ENCODE measurements around the gene CACNG5.

Gene CACNG5

DNA sequence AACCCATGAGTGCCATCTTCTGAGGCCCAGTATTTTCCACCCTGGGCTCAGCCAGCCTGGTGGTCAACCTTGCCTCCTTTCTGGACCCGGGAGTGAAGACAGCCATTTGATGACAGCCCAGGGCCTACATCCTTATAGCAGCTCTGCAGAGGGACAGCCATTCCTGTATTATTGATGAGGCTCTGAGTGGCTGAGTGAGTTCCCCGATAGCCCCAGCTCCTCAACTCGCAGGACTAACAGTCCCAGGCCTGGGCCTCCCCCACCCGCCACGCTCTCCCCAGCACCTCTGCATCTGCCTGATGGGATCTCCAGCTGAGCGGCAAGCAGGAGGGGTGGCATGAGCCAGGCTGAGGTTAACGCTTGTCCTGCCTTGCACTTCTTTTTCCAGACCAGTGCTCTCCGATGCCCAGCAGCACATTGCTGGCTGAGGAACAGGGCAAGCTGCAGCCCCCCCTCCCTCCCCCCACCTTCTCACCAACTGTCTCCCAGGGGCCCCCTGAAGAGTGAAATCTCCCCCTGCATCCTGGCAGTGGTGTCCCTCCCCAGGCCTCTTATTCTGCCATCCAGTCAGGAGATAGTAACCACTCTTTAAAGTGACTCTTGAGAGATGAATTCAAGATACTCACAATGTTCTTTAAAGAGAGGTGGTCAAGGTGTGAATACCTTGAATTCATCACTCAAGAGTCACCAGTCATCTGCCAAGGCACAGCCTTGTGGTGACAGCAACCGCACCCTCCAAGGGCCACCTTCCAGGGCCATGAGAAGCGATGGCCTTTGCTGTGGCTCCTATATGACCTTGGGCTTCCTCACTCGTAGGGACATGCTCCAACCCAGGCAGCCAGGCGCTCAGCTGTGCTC, 23.5 kb downstream of the CACNG5 start:
- H3K4me3 ChIP-seq = no peak overlapping the region
- no peaks in the 10 kb centered on the region for H3K27me3 ChIP-seq
- no peak overlapping the region for H3K27ac ChIP-seq
- H3K9ac ChIP-seq = no peak overlapping the region
- H3K36me3 ChIP-seq = no peaks in the 10 kb centered on the region
- H4K20me1 ChIP-seq = no peaks in the 10 kb centered on the region
- no peak for TF ChIP-seq Cebpa-rat (IDR thresholded peaks at IDR 0.05)
- H3K4me2 ChIP-seq = no peak overlapping the region
- H3K4me1 ChIP-seq = no peaks in the 10 kb centered on the region
- peaks cover 16% of the 10 kb centered on the region for H3K9me3 ChIP-seq

DNA sequence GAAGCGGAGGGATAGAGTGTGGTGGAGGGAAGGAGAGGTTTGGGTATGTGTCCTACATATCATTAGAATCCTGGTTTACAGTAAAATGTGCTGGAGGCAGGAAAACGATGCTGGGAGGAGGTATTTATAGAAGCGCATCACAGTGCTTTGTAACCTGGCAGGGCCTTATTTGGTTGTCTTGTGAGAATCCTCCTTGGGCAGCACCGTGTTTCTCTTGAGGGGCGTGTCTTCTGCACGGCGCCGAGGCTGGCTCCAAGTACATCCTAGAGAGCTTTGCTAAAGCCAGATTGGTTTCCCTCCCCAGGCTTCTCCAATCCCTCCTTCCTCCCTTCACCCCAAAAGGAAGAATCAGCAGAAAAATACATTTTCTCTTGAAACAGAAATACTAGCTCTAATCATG, 24.4 kb downstream of the CACNG5 start:
- TF ChIP-seq Cebpa-rat (IDR thresholded peaks at IDR 0.05) = no peak
- no peaks in the 10 kb centered on the region for H3K27me3 ChIP-seq

DNA sequence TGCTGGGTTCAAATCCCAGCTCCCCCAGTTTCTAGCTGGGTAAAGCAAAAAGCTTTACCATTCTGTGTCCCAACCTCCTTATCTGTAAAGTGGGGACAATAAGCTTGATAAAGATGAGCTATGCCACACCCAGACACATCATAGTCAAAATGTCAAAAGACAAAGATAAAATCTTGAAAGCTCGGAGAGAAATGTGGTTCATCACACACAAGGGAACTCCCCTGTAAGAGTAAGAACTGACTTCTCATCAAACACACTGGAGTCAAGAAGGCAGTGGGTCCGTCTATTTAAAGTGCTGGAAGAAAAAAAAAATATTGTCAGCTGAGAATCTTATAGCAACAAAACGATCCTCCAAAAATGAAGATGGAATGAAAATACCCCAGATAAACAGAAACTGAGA, 25.3 kb downstream of the CACNG5 start:
- H4K20me1 ChIP-seq = no peaks in the 10 kb centered on the region
- H3K4me2 ChIP-seq = no peak overlapping the region
- no peaks in the 10 kb centered on the region for H3K36me3 ChIP-seq
- no peak overlapping the region for H3K9ac ChIP-seq
- no peaks in the 10 kb centered on the region for H3K4me1 ChIP-seq
- H3K27me3 ChIP-seq = no peaks in the 10 kb centered on the region
- H3K4me3 ChIP-seq = no peak overlapping the region
- no peak for TF ChIP-seq Cebpa-rat (IDR thresholded peaks at IDR 0.05)
- peaks cover 10% of the 10 kb centered on the region for H3K9me3 ChIP-seq
- H3K27ac ChIP-seq = no peak overlapping the region

More for the DNA sequence above, 24.4 kb downstream of the CACNG5 start:
- Histone ChIP-seq H3K9ac (no peak overlapping the region), H3K9me3 (peaks cover 18% of the 10 kb centered on the region), H4K20me1 (no peaks in the 10 kb centered on the region), H3K27ac (no peak overlapping the region), H3K4me2 (no peak overlapping the region), H3K4me3 (no peak overlapping the region), H3K36me3 (no peaks in the 10 kb centered on the region), H3K4me1 (no peaks in the 10 kb centered on the region)

DNA sequence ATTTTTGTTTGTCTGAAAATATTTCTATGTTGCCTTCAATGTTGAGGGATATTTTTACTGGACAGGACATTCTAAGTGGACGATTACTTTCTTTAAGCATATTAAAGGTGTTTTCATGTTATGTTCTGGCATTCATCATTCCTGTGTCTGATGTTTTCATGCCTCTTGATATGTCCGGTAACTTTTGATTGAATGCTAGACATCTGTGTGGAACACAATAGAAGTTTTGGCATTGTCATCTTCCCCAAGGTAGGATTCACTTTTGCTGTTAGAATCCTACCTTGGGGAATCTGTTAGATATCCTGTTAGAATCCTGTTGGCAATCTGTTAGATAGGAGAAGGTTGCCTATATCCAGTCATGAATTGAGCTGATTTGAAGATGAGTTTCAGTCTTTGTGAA, 28.9 kb downstream of the CACNG5 start:
- no peak for TF ChIP-seq Cebpa-rat (IDR thresholded peaks at IDR 0.05)
- Histone ChIP-seq H3K4me2 (no peak overlapping the region), H3K9me3 (peaks cover 17% of the 10 kb centered on the region), H3K4me1 (no peaks in the 10 kb centered on the region), H3K9ac (no peak overlapping the region), H3K27me3 (no peaks in the 10 kb centered on the region), H3K27ac (no peak overlapping the region), H3K4me3 (no peak overlapping the region), H4K20me1 (no peaks in the 10 kb centered on the region), H3K36me3 (no peaks in the 10 kb centered on the region)

DNA sequence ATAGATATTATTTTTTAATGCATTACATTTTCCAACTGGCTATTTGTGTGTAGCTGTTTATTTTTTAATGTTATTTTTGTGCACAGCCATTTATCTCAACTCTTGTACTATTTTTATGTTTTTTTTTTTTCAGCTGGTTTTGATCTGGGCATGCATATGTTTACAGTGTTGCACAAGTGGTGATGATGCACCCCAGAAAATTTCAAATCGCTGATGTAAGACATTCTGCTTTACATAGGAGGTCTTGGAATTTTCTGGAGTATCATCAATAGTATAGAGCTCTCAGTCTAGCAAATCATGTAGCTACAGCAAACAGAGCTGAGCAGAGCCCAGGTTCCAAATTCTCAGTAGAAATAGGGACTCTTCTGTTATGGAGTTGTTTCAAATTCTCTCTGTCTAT, 30.2 kb downstream of the CACNG5 start:
- no peaks in the 10 kb centered on the region for H3K36me3 ChIP-seq
- no peaks in the 10 kb centered on the region for H4K20me1 ChIP-seq
- H3K4me2 ChIP-seq = no peak overlapping the region
- no peak overlapping the region for H3K9ac ChIP-seq
- H3K4me1 ChIP-seq = no peaks in the 10 kb centered on the region
- H3K9me3 ChIP-seq = peaks cover 17% of the 10 kb centered on the region
- no peak overlapping the region for H3K27ac ChIP-seq
- H3K4me3 ChIP-seq = no peak overlapping the region
- TF ChIP-seq Cebpa-rat (IDR thresholded peaks at IDR 0.05) = no peak
- H3K27me3 ChIP-seq = no peaks in the 10 kb centered on the region

DNA sequence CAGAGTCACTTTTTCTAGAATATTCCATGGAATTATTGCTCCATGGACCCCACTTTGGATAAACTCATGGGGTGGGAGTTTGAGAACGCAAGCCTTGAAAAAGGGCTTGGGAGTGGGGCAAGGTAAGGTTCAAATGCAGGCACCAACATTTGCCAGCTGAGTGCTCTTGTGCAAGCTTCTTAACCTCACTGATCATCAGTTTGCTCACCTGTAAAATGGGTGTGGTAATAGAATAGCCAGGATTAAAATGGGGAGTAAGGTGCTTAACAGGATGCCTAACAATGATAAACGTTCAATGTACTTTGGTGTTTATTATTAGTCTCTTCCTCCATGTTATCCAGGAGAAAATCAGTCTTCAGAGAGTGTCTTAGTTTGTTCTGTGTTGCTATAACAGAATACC, 39.0 kb downstream of the CACNG5 start:
- no peaks in the 10 kb centered on the region for H3K4me1 ChIP-seq
- no peak overlapping the region for H3K4me2 ChIP-seq
- no peaks in the 10 kb centered on the region for H4K20me1 ChIP-seq
- H3K9ac ChIP-seq = no peak overlapping the region
- H3K27ac ChIP-seq = no peak overlapping the region
- peaks cover 5% of the 10 kb centered on the region for H3K9me3 ChIP-seq
- TF ChIP-seq Cebpa-rat (IDR thresholded peaks at IDR 0.05) = no peak
- H3K36me3 ChIP-seq = no peaks in the 10 kb centered on the region
- H3K4me3 ChIP-seq = no peak overlapping the region
- no peaks in the 10 kb centered on the region for H3K27me3 ChIP-seq

DNA sequence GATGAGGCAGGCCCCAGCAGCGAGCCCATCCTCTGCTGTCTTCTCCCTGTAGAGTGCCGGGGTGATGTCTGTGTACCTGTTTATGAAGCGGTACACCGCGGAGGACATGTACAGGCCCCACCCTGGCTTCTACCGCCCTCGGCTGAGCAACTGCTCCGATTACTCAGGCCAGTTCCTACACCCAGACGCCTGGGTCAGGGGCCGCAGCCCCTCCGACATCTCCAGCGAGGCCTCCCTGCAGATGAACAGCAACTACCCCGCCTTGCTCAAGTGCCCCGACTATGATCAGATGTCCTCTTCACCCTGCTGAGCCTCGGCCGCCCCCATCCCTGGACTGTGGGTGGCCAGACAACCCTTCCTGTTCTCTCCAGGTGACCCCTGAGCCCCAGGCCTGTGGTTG, 50.0 kb downstream of the CACNG5 start:
- Histone ChIP-seq H3K27me3 (no peaks in the 10 kb centered on the region), H4K20me1 (no peaks in the 10 kb centered on the region), H3K9me3 (peaks cover 5% of the 10 kb centered on the region; the same call in 1 of the 2 replicates), H3K4me3 (no peak overlapping the region), H3K36me3 (no peaks in the 10 kb centered on the region), H3K4me2 (no peak overlapping the region), H3K4me1 (no peaks in the 10 kb centered on the region), H3K9ac (no peak overlapping the region), H3K27ac (no peak overlapping the region)
- TF ChIP-seq Cebpa-rat (IDR thresholded peaks at IDR 0.05) = no peak

DNA sequence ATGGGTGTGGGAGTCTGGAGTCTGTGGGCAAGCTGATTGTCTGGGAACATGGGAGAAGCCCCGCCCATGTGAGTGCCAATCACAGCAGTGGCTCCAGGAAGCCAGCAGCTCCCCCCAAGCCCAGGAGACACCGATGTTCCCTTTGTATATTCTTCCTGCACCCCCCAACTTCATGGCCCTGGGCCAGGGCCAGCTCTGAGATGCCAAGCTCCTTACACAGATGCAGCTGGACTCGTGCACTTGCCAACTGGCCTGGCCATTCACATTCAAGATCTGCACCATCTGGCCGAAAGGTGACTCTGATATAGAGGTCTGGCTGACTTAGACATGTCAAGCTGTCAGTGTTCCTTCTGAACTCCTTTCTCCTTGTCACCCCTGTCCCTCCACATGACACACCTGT, 50.5 kb downstream of the CACNG5 start:
- Histone ChIP-seq H3K36me3 (no peaks in the 10 kb centered on the region), H3K9ac (no peak overlapping the region), H3K4me1 (no peaks in the 10 kb centered on the region), H3K4me2 (no peak overlapping the region), H3K27ac (no peak overlapping the region), H4K20me1 (no peaks in the 10 kb centered on the region), H3K27me3 (no peaks in the 10 kb centered on the region), H3K4me3 (no peak overlapping the region), H3K9me3 (peaks cover under 1% of the 10 kb centered on the region; the same call in 1 of the 2 replicates)
- no peak for TF ChIP-seq Cebpa-rat (IDR thresholded peaks at IDR 0.05)

DNA sequence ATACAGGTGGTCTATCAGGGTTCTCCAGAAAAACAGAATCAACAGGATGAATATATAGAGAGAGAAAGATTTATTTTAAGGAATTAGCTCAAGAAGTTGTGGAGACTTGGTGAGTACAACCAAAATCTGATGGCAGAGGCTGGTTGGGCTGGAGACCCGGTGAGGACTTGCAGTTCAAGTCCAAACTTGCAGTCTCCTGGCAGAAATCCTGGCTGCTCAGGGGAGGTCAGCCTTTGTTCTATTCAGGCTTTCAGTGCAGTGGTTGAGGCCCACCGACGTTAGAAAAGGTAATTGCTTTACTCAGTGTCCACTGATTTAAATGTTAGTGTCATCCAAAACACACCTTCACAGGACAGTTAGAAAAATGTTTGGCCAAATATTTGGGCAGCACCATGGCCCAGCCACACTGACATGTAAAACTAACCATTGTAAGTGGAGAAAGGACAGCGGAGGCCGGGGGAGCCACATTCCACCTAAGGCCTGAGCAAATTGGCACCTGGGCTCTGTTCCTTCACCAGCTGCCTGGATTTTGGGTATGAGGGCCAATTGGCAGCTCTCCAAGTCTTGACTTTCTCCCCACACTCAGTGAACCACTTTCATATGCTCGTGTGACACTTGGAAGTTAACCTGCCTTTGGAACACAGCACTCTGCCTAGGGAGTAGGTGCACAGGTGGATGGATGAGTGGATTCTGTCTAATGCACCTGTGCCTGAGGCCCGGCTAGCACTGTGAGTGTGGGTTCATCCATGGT, 54.7 kb downstream of the CACNG5 start:
- no peaks in the 10 kb centered on the region for H3K36me3 ChIP-seq
- H4K20me1 ChIP-seq = no peaks in the 10 kb centered on the region
- H3K27me3 ChIP-seq = no peaks in the 10 kb centered on the region
- no peak overlapping the region for H3K27ac ChIP-seq
- H3K4me2 ChIP-seq = no peak overlapping the region
- no peak for TF ChIP-seq Cebpa-rat (IDR thresholded peaks at IDR 0.05)
- no peak overlapping the region for H3K4me3 ChIP-seq
- no peaks in the 10 kb centered on the region for H3K4me1 ChIP-seq
- H3K9ac ChIP-seq = no peak overlapping the region
- H3K9me3 ChIP-seq = no peaks in the 10 kb centered on the region

DNA sequence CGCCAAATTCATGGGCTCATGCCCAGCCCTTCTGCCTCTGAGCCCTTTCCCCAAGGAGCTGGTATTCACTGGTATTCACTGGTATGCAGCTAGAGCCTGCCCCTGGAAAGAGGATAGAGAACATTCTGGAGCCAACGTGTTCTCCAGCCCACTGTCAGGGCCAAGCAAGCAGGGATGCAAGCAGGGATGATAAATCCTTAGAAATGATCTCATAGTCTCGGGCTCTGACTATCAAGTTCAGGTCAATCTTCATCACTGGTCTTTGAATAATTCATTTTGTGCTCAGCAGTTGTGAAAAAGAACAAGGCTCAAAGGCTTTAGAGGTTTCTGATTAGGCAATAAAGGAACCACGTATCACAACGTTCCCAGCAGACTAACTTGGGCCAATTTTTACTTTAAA, 57.3 kb downstream of the CACNG5 start:
- H4K20me1 ChIP-seq = no peaks in the 10 kb centered on the region
- no peaks in the 10 kb centered on the region for H3K36me3 ChIP-seq
- H3K4me1 ChIP-seq = no peaks in the 10 kb centered on the region
- no peak overlapping the region for H3K4me2 ChIP-seq
- no peak for TF ChIP-seq Cebpa-rat (IDR thresholded peaks at IDR 0.05)
- no peaks in the 10 kb centered on the region for H3K27me3 ChIP-seq
- H3K27ac ChIP-seq = no peak overlapping the region
- no peaks in the 10 kb centered on the region for H3K9me3 ChIP-seq
- H3K4me3 ChIP-seq = no peak overlapping the region
- no peak overlapping the region for H3K9ac ChIP-seq

Measured in BLaER1 (cell line).